ENCODE results near the gene INPP4B. TPM values are rescaled to one million over a fixed set of nuclear protein-coding genes. Genes with fewer than 3 reads are reported as not detected.

INPP4B gene
- total and polyA plus RNA-seq, 7 donors: 1.5 to 16.8 (median 9.5) TPM

- Histone ChIP-seq H3K4me3 (no peak overlapping the region), H3K9me3 (no peaks in the 10 kb centered on the region), H3K27me3 (ENCODE audit: insufficient read depth in 3 of 3, low read length in 2 of 3) (no peaks in the 10 kb centered on the region), H3K36me3 (ENCODE audit: insufficient read depth in 1 of 2, low read depth in 1 of 2) (no peaks in the 10 kb centered on the region), H3K4me1 (no peaks in the 10 kb centered on the region), H3K27ac (no peak overlapping the region)
- TF ChIP-seq, protein P1, sequence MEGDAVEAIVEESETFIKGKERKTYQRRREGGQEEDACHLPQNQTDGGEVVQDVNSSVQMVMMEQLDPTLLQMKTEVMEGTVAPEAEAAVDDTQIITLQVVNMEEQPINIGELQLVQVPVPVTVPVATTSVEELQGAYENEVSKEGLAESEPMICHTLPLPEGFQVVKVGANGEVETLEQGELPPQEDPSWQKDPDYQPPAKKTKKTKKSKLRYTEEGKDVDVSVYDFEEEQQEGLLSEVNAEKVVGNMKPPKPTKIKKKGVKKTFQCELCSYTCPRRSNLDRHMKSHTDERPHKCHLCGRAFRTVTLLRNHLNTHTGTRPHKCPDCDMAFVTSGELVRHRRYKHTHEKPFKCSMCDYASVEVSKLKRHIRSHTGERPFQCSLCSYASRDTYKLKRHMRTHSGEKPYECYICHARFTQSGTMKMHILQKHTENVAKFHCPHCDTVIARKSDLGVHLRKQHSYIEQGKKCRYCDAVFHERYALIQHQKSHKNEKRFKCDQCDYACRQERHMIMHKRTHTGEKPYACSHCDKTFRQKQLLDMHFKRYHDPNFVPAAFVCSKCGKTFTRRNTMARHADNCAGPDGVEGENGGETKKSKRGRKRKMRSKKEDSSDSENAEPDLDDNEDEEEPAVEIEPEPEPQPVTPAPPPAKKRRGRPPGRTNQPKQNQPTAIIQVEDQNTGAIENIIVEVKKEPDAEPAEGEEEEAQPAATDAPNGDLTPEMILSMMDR (IDR thresholded peaks at IDR 0.05): no peak
- intact Hi-C loops (cut with DNase I): no loop called here
- ATAC-seq (no peak), DNase-seq (no peak)
These were observed 573.6 kb downstream of the INPP4B start for GRCh38 chr4:142272452-142272851.

DNA sequence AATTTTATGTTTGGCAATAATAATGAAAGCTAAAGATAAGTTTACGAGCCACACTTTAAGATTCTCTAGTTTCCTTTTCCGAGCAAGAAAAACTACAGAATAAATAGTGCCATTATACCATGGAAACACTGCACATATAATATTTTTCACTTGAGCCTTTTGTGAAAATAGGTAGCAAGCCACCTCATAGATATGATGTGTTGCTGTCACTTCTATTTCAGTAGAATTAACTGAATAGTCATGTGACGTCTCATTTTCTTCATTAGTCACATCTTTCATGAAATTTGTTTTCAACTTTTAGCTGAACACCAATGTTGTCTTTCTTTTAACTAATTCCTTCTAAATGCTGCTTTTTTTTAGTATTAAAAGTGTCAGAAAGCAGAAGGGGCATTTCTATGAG is 574.3 kb downstream of the INPP4B start:
- ATAC-seq: no peak
- intact Hi-C loops (cut with DNase I): no loop called here
- DNase-seq: no peak

DNA sequence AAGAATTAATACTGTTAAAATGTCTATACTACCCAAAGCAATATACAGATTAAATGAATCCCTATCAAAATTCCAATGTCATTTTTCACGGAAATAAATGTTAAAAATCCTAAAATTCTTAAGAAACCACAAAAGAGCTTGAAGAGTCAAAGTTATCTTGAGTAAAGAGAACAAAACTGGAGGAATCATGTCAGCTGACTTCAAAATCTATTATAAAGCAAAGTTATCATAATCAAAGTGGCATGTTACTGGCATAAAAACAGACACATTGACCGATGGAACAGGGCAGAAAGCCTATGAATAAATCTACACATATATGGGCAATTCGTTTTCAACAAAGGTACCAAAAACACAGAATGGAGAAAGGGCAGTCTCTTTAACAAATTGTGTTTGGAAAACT is 579.0 kb downstream of the INPP4B start:
- no peak for ATAC-seq
- Histone ChIP-seq H3K36me3 (ENCODE audit: insufficient read depth in 1 of 2, low read depth in 1 of 2) (no peaks in the 10 kb centered on the region), H3K4me3 (no peak overlapping the region), H3K9me3 (no peaks in the 10 kb centered on the region), H3K27ac (peak overlapping the region; percentile 88), H3K4me1 (peaks cover 24% of the 10 kb centered on the region), H3K27me3 (ENCODE audit: insufficient read depth in 3 of 3, low read length in 2 of 3) (no peaks in the 10 kb centered on the region)
- TF ChIP-seq, protein P1 (IDR thresholded peaks at IDR 0.05): no peak
- intact Hi-C loops (cut with DNase I): no loop called here
- no peak for DNase-seq
- WGBS, 3 donors: 74 to 85% (median 81%) methylated on average over 3 of the region's 3 CpGs

More for the DNA sequence above, 574.3 kb downstream of the INPP4B start:
- H3K27ac ChIP-seq: no peak overlapping the region
- no peaks in the 10 kb centered on the region for H3K27me3 ChIP-seq (ENCODE audit: insufficient read depth in 3 of 3, low read length in 2 of 3)
- 60 to 63% (median 62%) methylated on average over 3 of the region's 3 CpGs for WGBS, 3 donors
- TF ChIP-seq, protein P1 (IDR thresholded peaks at IDR 0.05): no peak
- no peaks in the 10 kb centered on the region for H3K9me3 ChIP-seq
- H3K4me3 ChIP-seq: no peak overlapping the region
- H3K36me3 ChIP-seq (ENCODE audit: insufficient read depth in 1 of 2, low read depth in 1 of 2): no peaks in the 10 kb centered on the region
- H3K4me1 ChIP-seq: peaks cover 6% of the 10 kb centered on the region

GRCh38 chr4:142265946-142266345 is 580.2 kb downstream of the INPP4B start:
- WGBS, 3 donors: 53 to 87% (median 64%) methylated on average over 2 of the region's 2 CpGs

DNA sequence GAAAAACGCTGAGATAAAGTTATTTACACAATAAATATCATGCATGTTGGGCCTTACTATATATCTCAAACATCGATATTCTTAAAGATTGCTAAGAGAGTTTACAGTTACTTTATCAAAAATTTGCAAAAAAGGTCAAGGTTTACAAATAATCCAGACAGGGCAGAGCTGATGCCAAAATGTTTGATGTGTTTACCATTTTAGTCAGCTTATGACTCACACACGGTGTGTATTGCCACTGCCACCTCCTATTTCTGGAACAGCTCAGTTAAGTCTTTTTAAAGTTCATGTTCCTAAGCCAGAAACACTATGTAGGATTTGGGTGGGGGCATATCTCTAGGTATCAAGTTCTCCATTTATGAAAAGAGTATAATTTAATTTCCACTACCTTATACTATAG is 580.6 kb downstream of the INPP4B start:
- no peak for DNase-seq
- H3K27me3 ChIP-seq (ENCODE audit: insufficient read depth in 3 of 3, low read length in 2 of 3): no peaks in the 10 kb centered on the region
- peak overlapping the region; percentile 11 for H3K4me3 ChIP-seq
- 57 to 61% (median 60%) methylated on average over 3 of the region's 3 CpGs for whole genome bisulfite sequencing, 3 donors
- H3K36me3 ChIP-seq (ENCODE audit: insufficient read depth in 1 of 2, low read depth in 1 of 2): no peaks in the 10 kb centered on the region
- no peaks in the 10 kb centered on the region for H3K9me3 ChIP-seq
- peak; percentile 93 to 98 (median 96) for ATAC-seq
- peak overlapping the region; percentile 88 for H3K27ac ChIP-seq
- TF ChIP-seq, protein P1 (IDR thresholded peaks at IDR 0.05): no peak
- intact Hi-C loops (cut with DNase I): no loop called here
- H3K4me1 ChIP-seq: peaks cover 24% of the 10 kb centered on the region

More at GRCh38 chr4:142265946-142266345, 580.2 kb downstream of the INPP4B start:
- ATAC-seq: peak; percentile 58 to 83 (median 70)
- Histone ChIP-seq H3K27me3 (ENCODE audit: insufficient read depth in 3 of 3, low read length in 2 of 3) (no peaks in the 10 kb centered on the region), H3K27ac (peak overlapping the region; percentile 88), H3K9me3 (no peaks in the 10 kb centered on the region), H3K36me3 (ENCODE audit: insufficient read depth in 1 of 2, low read depth in 1 of 2) (no peaks in the 10 kb centered on the region), H3K4me3 (peak overlapping the region; percentile 11), H3K4me1 (peaks cover 24% of the 10 kb centered on the region)
- TF ChIP-seq, protein P1 (IDR thresholded peaks at IDR 0.05): no peak
- intact Hi-C loops (cut with DNase I): no loop called here
- DNase-seq: no peak

Measured in psoas muscle (tissue), 8 donors.